Astrocyte of the spinal cord (primary cell): ENCODE results near the gene PIEZO2.

Source experiments
- DNase-seq: peaks from one replicate; pipeline ENCODE4 v3.0.0; 2011; ENCODE audit warnings: low read depth, low spot score
- H3K4me3 ChIP-seq: 2 replicates; pipeline ENCODE4 v1.5.1; 2011; ENCODE audit warnings: low read depth, mild to moderate bottlenecking, low read length, moderate library complexity
- CTCF ChIP-seq: IDR thresholded peaks from 2 replicates; pipeline ENCODE4 v1.5.1; 2012; ENCODE audit warnings: low read depth, mild to moderate bottlenecking, low read length, inconsistent platforms
- in situ Hi-C: cut with HindIII; loops from 2 replicates; pipeline ENCODE4 v1.10.0; 2017; ENCODE audit warnings: low sequenced_read_pairs

Gene PIEZO2

GRCh38 chr18:10971717-10972116 is 177.7 kb downstream of the PIEZO2 start:
- H3K4me3 ChIP-seq, result no peak overlapping the region
- in situ Hi-C loops, result no loop called here
- no peak for DNase-seq
- TF ChIP-seq CTCF, result no peak

- in situ Hi-C loops, result no loop called here
- TF ChIP-seq CTCF, result no peak
- no peak for DNase-seq
- no peak overlapping the region for H3K4me3 ChIP-seq
Observed at GRCh38 chr18:10965119-10965518, 184.2 kb downstream of the PIEZO2 start.

GRCh38 chr18:10953672-10954071 is 195.7 kb downstream of the PIEZO2 start:
- in situ Hi-C loops, result no loop called here
- no peak overlapping the region for H3K4me3 ChIP-seq
- no peak for TF ChIP-seq CTCF
- no peak for DNase-seq

GRCh38 chr18:10951631-10952544 is 197.5 kb downstream of the PIEZO2 start:
- in situ Hi-C loops, result no loop called here
- H3K4me3 ChIP-seq, result no peak overlapping the region
- no peak for DNase-seq
- TF ChIP-seq CTCF, result no peak

GRCh38 chr18:10950876-10951630 is 198.3 kb downstream of the PIEZO2 start:
- DNase-seq, result no peak
- in situ Hi-C loops, result no loop called here
- no peak overlapping the region for H3K4me3 ChIP-seq
- no peak for TF ChIP-seq CTCF

GRCh38 chr18:10950080-10950875 is 199.1 kb downstream of the PIEZO2 start:
- no peak overlapping the region for H3K4me3 ChIP-seq
- in situ Hi-C loops, result no loop called here
- TF ChIP-seq CTCF, result no peak
- no peak for DNase-seq
